Epidermal melanocyte (primary cell): ENCODE results near the gene DNAH12.

Source experiments
- DNase-seq: peaks from one replicate; pipeline ENCODE4 v3.0.0; 2011; ENCODE audit warnings: low spot score; ENCODE audit not compliant: insufficient read length

Gene DNAH12, protein sequence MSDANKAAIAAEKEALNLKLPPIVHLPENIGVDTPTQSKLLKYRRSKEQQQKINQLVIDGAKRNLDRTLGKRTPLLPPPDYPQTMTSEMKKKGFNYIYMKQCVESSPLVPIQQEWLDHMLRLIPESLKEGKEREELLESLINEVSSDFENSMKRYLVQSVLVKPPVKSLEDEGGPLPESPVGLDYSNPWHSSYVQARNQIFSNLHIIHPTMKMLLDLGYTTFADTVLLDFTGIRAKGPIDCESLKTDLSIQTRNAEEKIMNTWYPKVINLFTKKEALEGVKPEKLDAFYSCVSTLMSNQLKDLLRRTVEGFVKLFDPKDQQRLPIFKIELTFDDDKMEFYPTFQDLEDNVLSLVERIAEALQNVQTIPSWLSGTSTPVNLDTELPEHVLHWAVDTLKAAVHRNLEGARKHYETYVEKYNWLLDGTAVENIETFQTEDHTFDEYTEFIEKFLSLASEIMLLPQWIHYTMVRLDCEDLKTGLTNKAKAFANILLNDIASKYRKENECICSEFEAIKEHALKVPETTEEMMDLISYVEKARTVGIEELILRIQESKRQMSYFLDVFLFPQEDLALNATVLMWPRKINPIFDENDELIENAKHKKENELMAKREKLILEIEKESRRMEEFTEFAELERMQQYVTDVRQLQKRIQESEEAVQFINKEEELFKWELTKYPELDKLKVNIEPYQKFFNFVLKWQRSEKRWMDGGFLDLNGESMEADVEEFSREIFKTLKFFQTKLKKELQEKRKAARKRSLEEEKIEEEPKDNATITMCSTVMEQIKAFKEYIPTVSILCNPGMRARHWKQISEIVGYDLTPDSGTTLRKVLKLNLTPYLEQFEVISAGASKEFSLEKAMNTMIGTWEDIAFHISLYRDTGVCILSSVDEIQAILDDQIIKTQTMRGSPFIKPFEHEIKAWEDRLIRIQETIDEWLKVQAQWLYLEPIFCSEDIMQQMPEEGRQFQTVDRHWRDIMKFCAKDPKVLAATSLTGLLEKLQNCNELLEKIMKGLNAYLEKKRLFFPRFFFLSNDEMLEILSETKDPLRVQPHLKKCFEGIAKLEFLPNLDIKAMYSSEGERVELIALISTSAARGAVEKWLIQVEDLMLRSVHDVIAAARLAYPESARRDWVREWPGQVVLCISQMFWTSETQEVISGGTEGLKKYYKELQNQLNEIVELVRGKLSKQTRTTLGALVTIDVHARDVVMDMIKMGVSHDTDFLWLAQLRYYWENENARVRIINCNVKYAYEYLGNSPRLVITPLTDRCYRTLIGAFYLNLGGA (N-terminal part only)

DNA sequence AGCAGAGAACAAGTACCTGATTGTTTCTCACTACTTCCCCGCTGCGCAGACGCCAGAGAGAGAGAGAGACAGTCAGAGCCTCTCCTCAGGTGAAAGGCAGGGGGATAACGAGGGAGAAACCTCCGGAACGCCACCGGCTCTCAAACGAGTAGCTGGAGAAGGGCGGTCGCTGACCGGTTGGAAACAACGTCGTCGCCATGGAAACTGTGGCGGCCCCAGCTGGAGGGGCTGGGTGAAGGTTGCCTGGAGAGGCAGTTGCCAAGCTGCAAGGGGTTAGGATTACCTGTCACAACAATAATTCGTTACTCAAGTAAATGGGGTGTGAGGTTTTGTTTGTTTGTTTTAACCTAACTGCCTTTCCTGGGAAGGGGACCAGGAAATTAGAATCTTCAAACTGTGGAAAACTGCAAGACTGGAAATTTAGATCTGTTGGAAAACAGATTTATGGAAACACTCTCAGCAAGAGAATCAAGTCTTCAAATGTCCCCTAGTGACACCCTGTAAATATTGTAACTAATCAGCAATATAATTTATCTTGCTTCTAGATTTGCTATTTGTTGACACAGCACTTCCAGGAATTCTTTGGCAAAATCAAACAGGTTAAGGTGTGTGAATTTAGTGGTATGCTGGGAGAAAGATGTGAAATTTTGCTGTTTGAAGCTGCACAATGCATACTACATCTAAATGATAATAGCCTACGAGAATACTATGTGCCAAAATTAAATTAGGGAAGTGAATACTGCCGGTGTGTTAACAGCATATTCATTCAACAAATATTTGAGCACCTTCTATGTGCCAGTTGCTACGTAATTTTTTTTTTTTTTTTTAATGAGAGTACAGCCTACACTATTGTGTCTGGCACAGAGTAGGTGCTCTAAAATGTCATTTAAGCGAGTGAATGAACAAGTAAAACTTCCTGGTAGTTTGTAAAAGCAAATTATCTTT lies at the start of gene DNAH12:
Gene DNAH12, minus strand, starts transcription at position 164 of the 945 bp plus-strand sequence. CDS start 1,474 bp downstream, outside the sequence.
- no peak for DNase-seq

DNA sequence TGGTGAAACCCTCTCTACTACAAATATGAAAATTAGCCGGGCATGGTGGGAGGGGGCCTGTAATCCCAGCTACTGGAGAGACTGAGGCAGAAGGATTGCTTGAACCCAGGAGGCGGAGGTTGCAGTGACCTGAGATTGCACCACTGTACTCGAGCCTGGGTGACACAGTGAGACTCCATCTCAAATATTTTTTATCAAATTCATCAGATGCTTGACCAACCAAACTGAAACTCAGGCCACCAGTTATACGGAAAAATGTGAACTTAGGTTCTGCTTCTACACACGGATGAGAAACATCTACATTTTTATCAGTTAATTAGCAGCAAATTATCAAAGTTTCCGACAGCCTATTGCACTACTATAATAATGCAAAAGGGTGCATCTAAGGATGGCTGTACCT lies 48.2 kb upstream of the DNAH12 start:
- no peak for DNase-seq

DNA sequence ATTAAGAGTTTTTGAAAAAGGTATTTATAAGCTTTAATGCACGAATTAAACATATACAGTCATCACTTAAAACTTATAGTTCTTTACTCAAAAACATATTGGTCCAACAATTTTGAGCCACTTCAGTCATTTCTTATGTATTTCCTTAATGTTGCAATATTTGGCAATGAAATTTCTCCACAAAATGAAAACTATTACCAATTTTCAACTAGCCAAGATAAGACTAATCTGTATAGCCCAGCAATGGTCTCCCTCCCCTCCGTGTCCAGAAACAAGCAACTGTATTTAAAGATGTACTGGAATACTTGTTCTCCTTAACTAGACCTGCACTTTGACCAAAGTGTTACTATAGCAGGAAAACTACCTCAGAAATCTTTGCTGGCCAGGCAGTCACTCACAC lies 43.8 kb upstream of the DNAH12 start:
- DNase-seq, result no peak

DNA sequence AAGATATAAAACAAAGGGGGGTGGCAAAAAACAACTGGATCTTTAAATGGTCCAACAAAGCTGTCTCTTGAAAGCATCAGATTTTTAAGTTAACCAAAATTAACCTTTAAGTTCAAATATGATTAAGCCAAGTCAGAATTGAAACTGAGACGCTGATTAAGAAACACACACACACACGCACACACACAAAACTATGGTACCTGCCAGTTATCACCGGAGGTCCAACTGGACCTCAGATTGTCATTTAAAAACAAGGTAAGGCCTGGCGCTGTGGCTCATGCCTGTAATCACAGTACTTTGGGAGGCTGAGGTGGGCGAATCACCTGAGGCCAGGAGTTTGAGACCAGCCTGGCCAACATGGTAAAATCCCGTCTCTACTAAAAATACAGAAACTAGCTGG lies 42.6 kb upstream of the DNAH12 start:
- DNase-seq, result no peak

DNA sequence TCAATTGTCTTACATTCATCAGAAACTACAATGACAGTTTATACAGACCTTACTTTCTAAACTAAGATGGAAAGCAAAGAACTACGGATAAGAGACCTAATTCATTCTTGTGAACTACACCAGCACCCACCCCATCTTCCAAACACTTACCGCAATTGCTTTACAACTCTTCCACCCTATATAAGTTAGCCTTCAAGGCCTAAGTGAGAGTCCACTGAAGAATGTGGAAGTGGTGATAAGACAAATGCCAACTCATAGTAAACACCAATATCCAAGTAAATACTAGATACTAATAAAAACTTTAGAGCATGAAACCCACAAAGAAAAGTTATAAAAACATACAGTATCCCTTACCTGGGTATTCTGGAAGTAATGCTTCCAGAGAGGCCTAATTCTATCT lies 39.4 kb upstream of the DNAH12 start:
- DNase-seq, result no peak

DNA sequence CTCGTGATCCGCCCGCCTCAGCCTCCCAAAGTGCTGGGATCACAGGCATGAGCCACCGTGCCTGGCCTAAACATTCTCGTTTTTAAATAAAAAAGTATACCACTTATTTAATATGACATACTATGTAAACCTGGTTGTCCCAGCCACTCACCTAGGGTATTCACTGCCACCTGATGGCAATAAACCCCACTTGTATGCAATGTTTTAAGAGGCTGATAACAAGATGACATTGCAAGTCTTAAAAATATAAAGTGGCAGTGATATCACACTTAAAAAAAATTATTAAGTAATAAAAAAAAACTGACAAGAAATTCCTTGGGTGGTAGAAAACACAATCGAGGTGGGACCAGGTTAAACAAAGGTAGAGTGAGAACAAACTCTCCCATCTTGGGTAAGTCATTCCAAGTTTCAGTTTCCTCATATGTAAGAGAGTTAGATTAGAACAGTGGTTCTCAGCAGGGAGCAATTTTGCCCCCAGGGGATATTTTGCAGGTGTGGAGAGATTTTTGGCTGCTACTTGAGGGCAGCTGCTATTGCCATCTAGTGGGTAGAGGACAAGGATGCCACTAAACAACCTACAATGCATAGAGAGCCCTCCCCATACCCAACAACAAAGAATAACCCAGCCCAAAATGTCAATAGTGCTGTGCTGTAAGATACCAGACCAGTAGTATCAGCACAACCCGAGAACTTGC lies 38.5 kb upstream of the DNAH12 start:
- no peak for DNase-seq

DNA sequence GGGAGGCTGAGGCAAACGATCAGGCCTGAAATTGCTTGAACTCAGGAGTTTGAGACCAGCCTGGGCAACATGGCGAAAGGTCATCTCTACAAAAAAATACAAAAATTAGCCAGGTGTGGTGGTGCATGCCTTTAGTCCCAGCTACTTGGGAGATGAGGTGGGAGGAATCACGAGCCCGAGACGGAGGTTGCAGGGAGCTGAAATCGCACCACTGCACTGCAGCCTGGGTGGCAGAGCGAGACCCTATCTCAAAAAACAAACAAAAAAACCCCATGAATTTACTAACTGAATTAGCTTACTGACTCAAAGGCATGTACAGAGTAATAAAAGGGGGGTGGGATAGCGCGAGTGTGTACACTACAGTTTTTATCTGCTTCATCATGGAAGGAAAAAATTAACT lies 33.7 kb upstream of the DNAH12 start:
- no peak for DNase-seq

DNA sequence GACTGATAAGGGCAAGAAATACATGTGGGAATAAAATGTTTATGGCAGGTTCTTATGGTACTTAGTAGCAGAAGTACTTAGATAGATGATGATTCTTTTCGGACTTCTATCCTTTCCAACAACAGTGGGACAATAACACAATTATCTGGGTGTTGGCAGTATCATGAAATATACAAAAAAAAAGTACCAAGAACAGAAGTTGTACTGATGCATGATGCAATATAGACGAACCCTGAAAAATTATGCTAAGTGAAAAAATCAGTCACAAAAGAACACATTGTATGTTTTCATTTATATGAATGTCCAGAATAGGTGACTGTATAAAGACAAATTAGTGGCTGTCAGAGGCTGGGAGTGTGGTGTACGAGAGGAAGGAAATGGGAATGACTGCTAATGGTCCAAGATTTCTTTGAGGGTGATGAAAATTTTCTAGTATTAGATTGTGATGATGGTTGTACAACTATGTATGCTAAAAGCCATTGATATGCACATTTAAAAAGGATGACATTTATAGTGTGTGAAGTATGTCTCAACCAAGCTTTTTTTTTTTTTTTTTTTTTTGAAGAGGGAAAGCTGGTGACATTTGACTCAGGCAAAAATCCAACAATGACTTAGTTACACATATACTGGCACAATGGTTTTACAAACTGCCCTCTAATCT lies 32.0 kb upstream of the DNAH12 start:
- DNase-seq, result no peak

DNA sequence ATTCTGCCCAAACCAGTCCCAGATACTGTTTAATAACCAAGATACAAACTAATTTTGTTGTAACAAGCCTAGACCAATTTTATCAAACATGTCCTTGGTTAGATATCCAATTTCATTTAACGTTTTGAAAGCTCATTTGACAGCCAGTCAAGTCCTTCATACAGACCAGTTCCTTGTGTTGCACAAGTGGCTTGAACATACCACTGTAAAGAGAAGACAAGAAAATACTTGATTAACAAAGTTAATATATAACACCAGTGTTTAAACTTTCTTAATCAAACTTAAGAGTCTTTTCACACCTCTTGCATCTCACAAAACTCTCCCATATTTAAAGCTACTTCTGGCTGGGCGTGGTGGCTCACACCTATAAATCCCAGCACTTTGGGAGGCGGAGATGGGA lies 28.0 kb upstream of the DNAH12 start:
- DNase-seq, result no peak

DNA sequence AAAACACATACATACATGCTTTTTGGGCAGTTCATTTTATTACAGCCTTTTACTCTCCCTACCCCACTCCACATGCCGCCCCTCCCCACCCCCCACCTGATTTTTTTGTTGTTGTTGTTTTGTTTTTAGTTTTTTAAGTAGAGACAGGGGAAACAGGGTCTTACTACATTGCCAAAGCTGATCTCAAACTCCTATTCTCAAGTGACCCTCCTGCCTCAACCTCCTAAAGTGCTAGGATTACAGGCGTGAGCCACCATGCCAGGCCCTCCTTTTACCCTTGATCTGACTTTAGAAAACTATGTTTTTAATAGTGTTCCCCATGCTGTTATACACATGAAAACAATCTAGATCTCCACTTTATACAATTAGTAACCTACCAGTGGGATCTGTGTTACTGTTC lies 26.7 kb upstream of the DNAH12 start:
- DNase-seq, result no peak

DNA sequence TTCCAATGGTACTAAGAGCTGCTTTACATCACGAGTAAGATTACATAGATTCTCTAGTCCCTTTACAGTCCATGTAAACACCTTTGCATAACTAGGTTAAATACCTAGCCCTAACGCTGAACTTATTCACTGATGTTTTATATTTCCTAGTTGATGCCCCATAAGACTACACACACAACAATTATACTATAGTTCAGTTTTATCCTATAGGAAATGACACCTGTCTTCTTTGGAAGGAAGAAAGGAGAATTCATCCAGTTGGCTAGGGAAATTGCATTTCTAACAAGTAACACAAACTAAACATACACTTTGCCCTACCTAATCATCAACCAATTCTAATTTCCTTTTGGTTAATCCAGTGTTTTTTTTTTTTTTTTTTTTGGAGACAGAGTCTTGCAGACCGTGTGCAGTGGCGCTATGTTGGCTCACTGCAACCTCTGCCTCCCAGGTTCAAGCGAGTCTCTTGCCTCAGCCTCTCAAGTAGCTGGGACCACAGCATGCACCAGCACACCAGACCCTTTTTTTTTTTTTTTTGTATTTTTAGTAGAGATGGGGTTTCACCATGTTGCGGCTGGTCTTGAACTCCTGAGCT lies 25.8 kb upstream of the DNAH12 start:
- no peak for DNase-seq

DNA sequence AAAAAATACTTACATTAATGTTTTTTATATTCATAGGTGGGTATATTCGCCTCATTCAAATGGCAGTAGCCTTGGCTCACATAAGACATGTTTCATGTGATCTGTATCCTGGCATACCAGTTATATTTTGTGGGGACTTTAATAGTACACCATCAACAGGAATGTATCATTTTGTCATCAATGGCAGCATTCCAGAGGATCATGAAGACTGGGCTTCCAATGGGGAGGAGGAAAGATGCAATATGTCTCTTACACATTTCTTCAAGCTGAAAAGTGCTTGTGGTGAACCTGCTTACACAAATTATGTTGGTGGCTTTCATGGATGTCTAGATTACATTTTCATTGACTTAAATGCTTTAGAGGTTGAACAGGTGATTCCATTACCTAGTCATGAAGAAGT lies 15.4 kb upstream of the DNAH12 start:
- DNase-seq, result no peak

DNA sequence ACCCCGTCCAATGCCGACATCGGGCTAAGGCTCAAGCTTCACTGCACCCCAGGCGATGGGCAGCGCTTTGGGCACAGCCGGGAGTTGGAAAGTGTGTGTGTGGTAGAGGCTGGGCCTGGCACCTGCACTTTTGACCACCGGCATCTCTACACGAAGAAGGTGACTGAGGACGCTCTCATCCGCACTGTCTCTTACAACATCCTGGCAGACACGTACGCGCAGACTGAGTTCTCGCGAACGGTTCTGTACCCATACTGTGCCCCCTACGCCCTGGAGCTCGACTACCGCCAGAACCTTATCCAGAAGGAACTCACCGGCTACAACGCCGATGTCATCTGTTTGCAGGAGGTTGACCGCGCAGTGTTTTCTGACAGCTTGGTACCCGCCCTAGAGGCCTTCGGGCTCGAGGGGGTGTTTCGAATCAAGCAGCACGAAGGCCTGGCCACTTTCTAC lies 13.0 kb upstream of the DNAH12 start:
- no peak for DNase-seq

DNA sequence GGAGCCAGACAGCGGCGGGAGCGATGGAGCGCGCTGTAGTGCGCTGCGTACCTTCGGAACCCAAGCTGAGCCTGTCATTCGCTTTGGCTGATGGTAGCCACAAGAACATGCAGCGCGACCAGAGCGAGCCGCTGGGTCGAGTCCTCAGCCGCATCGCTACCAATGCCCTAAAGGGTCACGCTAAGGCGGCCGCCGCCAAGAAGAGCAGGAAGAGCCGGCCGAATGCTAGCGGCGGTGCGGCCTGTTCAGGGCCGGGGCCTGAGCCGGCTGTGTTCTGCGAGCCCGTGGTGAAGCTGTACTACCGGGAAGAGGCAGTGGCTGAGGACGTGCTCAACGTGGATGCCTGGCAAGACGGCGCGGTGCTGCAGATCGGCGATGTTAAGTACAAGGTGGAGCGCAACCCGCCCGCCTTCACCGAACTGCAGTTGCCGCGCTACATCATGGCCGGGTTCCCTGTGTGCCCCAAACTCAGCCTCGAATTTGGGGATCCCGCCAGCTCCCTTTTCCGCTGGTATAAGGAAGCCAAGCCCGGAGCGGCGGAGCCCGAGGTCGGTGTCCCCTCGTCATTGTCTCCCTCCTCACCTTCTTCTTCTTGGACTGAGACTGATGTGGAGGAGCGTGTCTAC lies 12.4 kb upstream of the DNAH12 start:
- DNase-seq, result no peak

DNA sequence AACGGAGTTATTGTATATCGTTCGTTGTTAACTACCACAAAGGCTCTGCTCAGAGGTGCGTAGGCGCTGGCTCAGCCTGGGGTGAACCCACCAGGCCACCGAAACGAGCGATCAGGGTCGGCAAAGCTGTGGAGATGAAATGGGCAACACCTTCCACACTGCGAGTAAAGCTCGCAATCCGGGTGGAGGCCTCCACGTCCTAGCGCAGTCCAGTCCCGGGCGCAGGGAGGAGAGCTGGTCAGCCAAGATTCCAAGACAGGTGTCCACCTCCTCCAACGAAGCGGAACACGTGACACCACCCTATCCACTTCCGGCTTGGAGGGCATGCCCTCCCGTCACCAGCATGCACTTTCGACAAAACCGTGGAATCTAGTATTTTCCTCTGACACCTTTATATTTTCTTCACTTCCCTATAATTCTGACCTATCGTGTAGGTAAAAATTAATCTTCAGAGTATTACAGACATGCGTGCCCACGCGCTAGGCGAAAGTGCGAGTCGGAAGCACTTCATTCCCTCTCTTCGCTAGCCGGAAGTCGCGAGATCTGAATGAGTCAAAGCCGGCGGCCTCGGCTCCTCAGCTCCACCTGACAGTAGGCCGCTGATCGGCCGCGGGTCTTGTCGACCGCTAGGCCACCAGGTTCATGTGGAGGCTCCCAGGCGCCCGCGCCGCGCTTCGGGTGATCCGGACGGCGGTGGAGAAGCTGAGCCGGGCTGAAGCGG lies 11.8 kb upstream of the DNAH12 start, which contains the start of gene PDE12:
Gene PDE12, plus strand, starts transcription at position 537 of the 721 bp plus-strand sequence. Its CDS starts 106 bp downstream, at position 643.
- DNase-seq, result peak; percentile 70

DNA sequence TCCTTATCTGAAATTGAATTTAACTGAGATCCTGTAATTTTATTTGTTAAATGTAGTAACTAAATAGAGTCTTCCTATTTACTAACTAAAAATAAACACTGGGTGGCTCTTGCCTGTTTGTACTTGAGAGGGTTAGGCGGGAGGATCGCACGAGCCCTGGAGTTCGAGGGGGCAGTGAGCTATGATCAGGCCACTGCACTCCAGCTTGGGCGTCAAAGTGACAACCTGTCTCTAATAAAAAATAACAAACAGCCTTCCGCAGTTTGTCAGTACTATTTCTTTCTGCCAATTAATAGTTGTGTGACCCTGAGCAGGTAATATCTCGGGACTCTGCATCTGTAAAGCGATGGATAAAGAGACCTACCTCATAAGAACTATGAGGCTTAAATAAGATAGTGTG lies 11.2 kb upstream of the DNAH12 start:
- DNase-seq, result no peak

DNA sequence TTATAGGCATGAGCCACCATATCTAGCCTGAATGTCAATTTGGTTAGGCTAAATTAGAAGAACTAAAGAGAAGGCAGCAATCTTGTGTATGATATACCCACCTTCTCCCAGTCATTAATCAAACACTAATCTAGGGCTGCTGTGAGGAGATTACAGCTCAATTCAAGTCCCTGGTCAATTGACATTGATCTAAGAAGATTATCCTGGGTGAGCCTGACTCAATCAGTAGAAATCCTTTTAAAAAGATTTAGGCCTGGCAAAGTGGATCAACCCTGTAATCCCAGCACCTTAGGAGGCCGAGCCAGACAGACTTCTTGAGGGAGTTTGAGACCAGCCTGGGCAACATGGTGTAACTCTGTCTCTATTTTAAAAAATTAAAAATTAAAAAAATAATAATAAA lies 2.5 kb upstream of the DNAH12 start:
- no peak for DNase-seq
